HG02970 (cell line): ENCODE measurements around the gene CCK.

Source experiments
- ATAC-seq: cut with Tn5 transposase; IDR thresholded peaks from one replicate; pipeline ENCODE4 v1.9.1; 2021; ENCODE audit warnings: mild to moderate bottlenecking, moderate library complexity, moderate number of reproducible peaks; ENCODE audit not compliant: unreplicated experiment, low FRiP score

CCK gene

GRCh38 chr3:42270561-42270960 lies 4.6 kb upstream of the CCK start:
- no peak for ATAC-seq

GRCh38 chr3:42269647-42270046 lies 3.7 kb upstream of the CCK start:
- no peak for ATAC-seq

DNA sequence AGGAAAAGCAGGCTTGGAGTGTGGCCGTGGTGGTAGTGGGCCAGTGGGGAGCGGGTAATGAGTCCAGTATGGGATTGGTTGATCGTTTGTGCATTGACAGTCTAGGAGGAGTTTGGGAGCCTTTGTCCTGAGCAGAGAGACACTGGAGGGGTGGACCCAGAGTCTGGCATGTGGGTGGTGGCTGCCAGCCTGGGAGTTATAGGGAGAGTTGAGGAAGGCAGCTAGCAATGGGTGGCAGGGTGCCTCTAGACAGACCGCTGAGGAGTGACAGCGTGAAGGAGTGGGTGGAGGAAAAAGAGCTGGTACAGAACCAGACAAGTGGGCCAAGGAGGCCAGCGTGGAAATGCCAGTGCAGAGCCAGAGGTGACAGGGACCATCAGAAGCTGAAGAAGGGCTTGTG lies 1.9 kb upstream of the CCK start:
- no peak for ATAC-seq

- ATAC-seq: no peak
Observed at GRCh38 chr3:42265059-42265991, 660 bp downstream of the CCK start.

GRCh38 chr3:42264399-42265058 lies 1.5 kb downstream of the CCK start:
- ATAC-seq: no peak

- no peak for ATAC-seq
Observed at GRCh38 chr3:42263354-42264346, 2.3 kb downstream of the CCK start.

- ATAC-seq: no peak
Observed at GRCh38 chr3:42262525-42262924, 3.5 kb downstream of the CCK start.

- no peak for ATAC-seq
Observed at GRCh38 chr3:42257007-42257406, 9.0 kb downstream of the CCK start.

- ATAC-seq: no peak
Observed at GRCh38 chr3:42256135-42256819, 9.7 kb downstream of the CCK start.

- ATAC-seq: no peak
Observed at GRCh38 chr3:42254566-42254965, 11.4 kb downstream of the CCK start.

- ATAC-seq: no peak
Observed at GRCh38 chr3:42250761-42251160, 15.2 kb downstream of the CCK start.

DNA sequence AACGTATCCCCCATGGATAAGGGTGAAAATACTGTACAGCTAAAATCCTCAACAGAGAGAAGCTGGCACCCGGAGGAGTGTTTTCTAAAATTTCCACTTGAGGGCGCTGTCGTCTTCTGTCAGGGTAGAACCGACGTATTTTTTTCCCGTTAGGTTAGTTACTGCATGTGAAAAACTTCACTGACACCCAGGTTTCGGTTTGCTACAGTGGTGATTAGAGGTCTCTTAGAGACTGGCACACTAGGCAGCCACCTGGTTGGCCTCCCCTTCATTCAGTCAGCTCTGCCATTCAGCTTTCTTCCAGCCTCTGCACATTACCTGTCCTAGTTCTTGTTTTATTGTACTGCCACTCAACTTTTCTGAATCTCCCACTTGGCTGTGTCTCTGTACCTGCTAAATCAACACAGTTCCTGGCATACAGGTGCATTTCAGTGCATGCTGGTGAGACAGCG lies 18.4 kb downstream of the CCK start:
- no peak for ATAC-seq

- no peak for ATAC-seq
Observed at GRCh38 chr3:42246091-42246490, 19.9 kb downstream of the CCK start.

DNA sequence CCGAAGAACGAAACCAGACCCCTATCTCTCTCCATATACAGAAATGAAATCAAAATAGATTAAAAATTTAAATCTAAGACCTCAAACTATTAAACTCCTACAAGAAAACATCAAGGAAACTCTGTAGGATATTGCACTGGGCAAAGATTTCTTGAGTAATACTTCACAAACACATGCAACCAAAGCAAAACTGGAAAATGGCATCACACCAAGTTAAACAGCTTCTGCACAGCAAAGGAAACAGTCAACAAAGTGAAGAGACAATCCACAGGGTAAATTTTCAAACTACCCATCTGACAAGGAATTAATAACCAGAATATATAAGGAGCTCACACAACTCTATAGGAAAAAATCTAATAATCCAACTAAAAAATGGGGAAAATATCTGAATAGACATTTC lies 29.4 kb downstream of the CCK start:
- ATAC-seq: no peak

DNA sequence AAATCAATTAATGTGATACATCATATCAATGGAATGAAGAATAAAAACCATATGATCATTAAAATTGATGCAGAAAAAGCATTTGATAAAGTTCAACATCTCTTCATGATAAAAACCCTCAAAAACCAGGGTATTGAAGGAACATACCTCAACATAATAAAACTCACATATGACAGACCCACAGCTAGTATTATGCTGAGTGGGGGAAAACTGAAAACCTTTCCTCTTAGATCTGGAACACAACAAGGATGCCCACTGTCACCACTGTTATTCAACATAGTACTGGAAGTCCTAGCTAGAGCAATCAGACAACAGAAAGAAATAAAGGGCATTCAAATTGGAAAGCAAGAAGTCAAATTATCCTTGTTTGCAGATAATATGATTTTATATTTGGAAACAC lies 30.5 kb downstream of the CCK start:
- ATAC-seq: no peak

- ATAC-seq: no peak
Observed at GRCh38 chr3:42230860-42231259, 35.1 kb downstream of the CCK start.

DNA sequence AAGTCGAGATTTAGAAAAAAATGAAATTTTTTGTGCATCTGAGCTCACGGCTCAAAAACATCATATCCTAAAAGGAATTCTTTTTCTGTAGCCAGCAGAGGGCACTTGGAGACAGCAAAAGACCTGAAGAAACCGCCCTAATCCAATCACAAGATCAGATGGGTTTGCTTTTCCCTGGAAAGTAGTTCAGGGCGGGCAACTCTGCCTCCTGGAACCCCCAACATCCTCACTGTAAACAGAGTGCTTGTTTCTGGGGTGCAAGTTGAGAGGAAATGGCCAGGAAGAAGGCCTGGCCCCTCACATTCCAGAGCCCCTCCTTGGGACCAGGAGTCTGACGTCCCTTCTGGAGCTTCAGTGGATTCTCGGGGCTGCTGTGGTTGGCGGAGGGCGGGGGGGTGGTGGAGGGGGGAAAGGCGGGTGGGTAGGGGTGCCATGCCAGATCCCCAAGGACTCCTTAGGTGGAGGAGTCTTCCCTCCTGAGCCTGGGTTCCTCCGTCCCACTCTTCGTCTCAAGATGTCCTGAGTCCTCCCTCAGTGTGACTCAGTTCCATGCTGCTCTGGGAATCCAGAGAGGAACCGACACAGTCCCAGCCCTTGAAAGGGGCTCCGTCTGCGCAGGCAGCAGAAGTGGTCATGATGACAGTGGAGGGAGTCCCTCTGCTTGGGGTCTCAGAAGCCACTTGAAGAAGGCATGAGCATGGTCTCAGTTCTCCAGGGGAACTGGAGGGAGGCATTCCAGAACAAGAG lies 35.9 kb downstream of the CCK start:
- ATAC-seq: no peak

GRCh38 chr3:42229266-42229941 lies 36.6 kb downstream of the CCK start:
- ATAC-seq: no peak

- ATAC-seq: no peak
Observed at GRCh38 chr3:42228796-42229195, 37.2 kb downstream of the CCK start.
